ENCODE measurements around the gene SGO1. TPM values are rescaled to one million over a fixed set of nuclear protein-coding genes. Genes with fewer than 3 reads are reported as not detected.

SGO1 gene
- polyA plus RNA-seq, 1 of the 3 experiments (the other 2 are of a cell fraction), result 2.2 TPM

- TF ChIP-seq RAD21 (IDR thresholded peaks at IDR 0.05; ENCODE audit: low read length) (peak; percentile 14; the same call in 1 of the 2 replicates), EP300 (IDR thresholded peaks at IDR 0.05; ENCODE audit: borderline replicate concordance in 1 of 2, low read depth in 1 of 2, low read length in 1 of 2) (0 out of 4 replicates have a peak, but pooled peaks of 1 of the 2 experiments have one; percentile 27), IRF3 (IDR thresholded peaks at IDR 0.05; ENCODE audit: low read depth, low read length) (no peak), CHD2 (IDR thresholded peaks at IDR 0.05; ENCODE audit: low read length, partially characterized antibody) (peak; percentile 18)
- TF ChIP-seq, protein P1, sequence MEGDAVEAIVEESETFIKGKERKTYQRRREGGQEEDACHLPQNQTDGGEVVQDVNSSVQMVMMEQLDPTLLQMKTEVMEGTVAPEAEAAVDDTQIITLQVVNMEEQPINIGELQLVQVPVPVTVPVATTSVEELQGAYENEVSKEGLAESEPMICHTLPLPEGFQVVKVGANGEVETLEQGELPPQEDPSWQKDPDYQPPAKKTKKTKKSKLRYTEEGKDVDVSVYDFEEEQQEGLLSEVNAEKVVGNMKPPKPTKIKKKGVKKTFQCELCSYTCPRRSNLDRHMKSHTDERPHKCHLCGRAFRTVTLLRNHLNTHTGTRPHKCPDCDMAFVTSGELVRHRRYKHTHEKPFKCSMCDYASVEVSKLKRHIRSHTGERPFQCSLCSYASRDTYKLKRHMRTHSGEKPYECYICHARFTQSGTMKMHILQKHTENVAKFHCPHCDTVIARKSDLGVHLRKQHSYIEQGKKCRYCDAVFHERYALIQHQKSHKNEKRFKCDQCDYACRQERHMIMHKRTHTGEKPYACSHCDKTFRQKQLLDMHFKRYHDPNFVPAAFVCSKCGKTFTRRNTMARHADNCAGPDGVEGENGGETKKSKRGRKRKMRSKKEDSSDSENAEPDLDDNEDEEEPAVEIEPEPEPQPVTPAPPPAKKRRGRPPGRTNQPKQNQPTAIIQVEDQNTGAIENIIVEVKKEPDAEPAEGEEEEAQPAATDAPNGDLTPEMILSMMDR (IDR thresholded peaks at IDR 0.05), result no peak
- 52% methylated on average over 7 of the region's 7 CpGs for WGBS (ENCODE audit: low lambda C conversion rate)
- H2AFZ ChIP-seq (ENCODE audit: low read depth), result no peak overlapping the region
Observed at GRCh38 chr3:20141851-20142250, 44.2 kb downstream of the SGO1 start.

DNA sequence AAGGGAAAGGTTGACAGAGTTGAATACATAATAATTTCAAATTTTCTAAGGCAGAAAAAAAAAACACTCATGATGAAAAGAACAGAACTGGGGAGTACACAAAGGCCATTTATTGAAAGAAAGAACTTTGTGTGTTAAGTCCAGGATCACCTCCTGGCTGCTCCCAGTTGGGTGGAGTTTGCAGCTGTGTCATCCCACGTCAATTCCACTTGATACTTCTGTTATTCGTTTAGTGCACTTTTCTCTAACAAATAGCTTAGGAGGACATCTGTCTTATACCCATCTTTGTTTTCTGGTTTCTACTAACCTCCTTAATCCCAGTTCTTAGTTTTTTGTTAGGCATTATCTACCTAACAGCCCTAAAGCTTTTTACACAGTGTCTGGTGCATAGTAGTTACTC lies 44.7 kb downstream of the SGO1 start:
- POLR2A ChIA-PET, result no interaction called here
- H3K4me3 ChIP-seq (ENCODE audit: low read depth in 2 of 2, low read length in 1 of 2), result no peak overlapping the region
- H3K79me2 ChIP-seq (ENCODE audit: insufficient read depth), result no peaks in the 10 kb centered on the region
- H3K9me2 ChIP-seq, result no peaks in the 10 kb centered on the region
- DNase-seq, result no peak
- no peaks in the 10 kb centered on the region for H3K27me3 ChIP-seq (ENCODE audit: insufficient read depth)
- H3K9ac ChIP-seq, result no peak overlapping the region
- H3K27ac ChIP-seq (ENCODE audit: low read depth in 2 of 2, low read length in 1 of 2), result no peak overlapping the region
- H3K4me1 ChIP-seq (ENCODE audit: control insufficient read depth in 1 of 2, insufficient read depth in 2 of 2, low read depth in 1 of 2, low read length in 1 of 2), result peaks cover 0 to 9% of the 10 kb centered on the region in 2 experiments; a peak in 2 of 4 replicates
- H3F3A ChIP-seq (replicated peaks; ENCODE audit: insufficient read depth), result no peaks in the 10 kb centered on the region
- H3K4me2 ChIP-seq, result no peak overlapping the region
- H3K36me3 ChIP-seq (replicated peaks in 1 of 2; ENCODE audit: control insufficient read depth in 1 of 2, insufficient read depth in 2 of 2, low read length in 1 of 2), result no peaks in the 10 kb centered on the region
- CTCF ChIA-PET, result interaction anchor here (0.9 kb wide), 1 partner anchor 51 kb away, joined by 3 read pairs; no protein-coding TSS in a partner anchor
- no peaks in the 10 kb centered on the region for H4K20me1 ChIP-seq (ENCODE audit: insufficient read depth)
- WGBS (ENCODE audit: low lambda C conversion rate), result 94% methylated on average over 2 of the region's 2 CpGs
- TF ChIP-seq, protein P2, sequence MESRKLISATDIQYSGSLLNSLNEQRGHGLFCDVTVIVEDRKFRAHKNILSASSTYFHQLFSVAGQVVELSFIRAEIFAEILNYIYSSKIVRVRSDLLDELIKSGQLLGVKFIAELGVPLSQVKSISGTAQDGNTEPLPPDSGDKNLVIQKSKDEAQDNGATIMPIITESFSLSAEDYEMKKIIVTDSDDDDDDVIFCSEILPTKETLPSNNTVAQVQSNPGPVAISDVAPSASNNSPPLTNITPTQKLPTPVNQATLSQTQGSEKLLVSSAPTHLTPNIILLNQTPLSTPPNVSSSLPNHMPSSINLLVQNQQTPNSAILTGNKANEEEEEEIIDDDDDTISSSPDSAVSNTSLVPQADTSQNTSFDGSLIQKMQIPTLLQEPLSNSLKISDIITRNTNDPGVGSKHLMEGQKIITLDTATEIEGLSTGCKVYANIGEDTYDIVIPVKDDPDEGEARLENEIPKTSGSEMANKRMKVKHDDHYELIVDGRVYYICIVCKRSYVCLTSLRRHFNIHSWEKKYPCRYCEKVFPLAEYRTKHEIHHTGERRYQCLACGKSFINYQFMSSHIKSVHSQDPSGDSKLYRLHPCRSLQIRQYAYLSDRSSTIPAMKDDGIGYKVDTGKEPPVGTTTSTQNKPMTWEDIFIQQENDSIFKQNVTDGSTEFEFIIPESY (IDR thresholded peaks at IDR 0.05; ENCODE audit: borderline replicate concordance, low read depth), result no peak
- TF ChIP-seq NRF1 (IDR thresholded peaks at IDR 0.05; ENCODE audit: low read depth, low read length) (no peak), TEAD4 (IDR thresholded peaks at IDR 0.05; ENCODE audit: borderline replicate concordance, insufficient read depth) (no peak), POLR2AphosphoS5 (IDR thresholded peaks at IDR 0.05; ENCODE audit: low read depth, low read length) (no peak), CHD2 (IDR thresholded peaks at IDR 0.05; ENCODE audit: low read length, partially characterized antibody) (no peak), EP300 (IDR thresholded peaks at IDR 0.05; ENCODE audit: borderline replicate concordance in 1 of 2, low read depth in 1 of 2, low read length in 1 of 2) (no peak), FOSL2 (IDR thresholded peaks at IDR 0.05; ENCODE audit: borderline replicate concordance, low read depth) (no peak), EZH2phosphoT487 (IDR thresholded peaks at IDR 0.05; ENCODE audit: borderline replicate concordance, low read depth) (no peak), FOXM1 (IDR thresholded peaks at IDR 0.05; ENCODE audit: low read depth) (no peak)
- H3K9me3 ChIP-seq, result no peaks in the 10 kb centered on the region
- no peak overlapping the region for H2AFZ ChIP-seq (ENCODE audit: low read depth)

More at GRCh38 chr3:20141851-20142250, 44.2 kb downstream of the SGO1 start:
- Histone ChIP-seq H3K4me3 (ENCODE audit: low read depth in 2 of 2, low read length in 1 of 2) (no peak overlapping the region), H3K9me3 (no peaks in the 10 kb centered on the region), H3K9ac (no peak overlapping the region), H3K4me2 (no peak overlapping the region), H3K9me2 (no peaks in the 10 kb centered on the region), H3K4me1 (ENCODE audit: control insufficient read depth in 1 of 2, insufficient read depth in 2 of 2, low read depth in 1 of 2, low read length in 1 of 2) (peaks cover 0 to 10% of the 10 kb centered on the region in 2 experiments; a peak in 2 of 4 replicates), H3K79me2 (ENCODE audit: insufficient read depth) (no peaks in the 10 kb centered on the region), H3F3A (replicated peaks; ENCODE audit: insufficient read depth) (no peaks in the 10 kb centered on the region), H4K20me1 (ENCODE audit: insufficient read depth) (no peaks in the 10 kb centered on the region), H3K36me3 (replicated peaks in 1 of 2; ENCODE audit: control insufficient read depth in 1 of 2, insufficient read depth in 2 of 2, low read length in 1 of 2) (no peaks in the 10 kb centered on the region), H3K27ac (ENCODE audit: low read depth in 2 of 2, low read length in 1 of 2) (peak overlapping the region in 1 of 2 experiments; percentile 48; a peak in 1 of 4 replicates), H3K27me3 (ENCODE audit: insufficient read depth) (no peaks in the 10 kb centered on the region)
- ChIA-PET CTCF (interaction anchor here (0.9 kb wide), 1 partner anchor 52 kb away, joined by 3 read pairs; no protein-coding TSS in a partner anchor), POLR2A (no interaction called here)
- peak; percentile 46 for DNase-seq

All from SK-N-SH (cell line).